NK-92 (cell line): ENCODE data around the gene OTULIN.

ENCODE experiments used
- DNase-seq: peaks from one replicate; lab custom pipeline; 2025; ENCODE audit not compliant: unreplicated experiment; lab: John Stamatoyannopoulos, UW

OTULIN gene

DNA sequence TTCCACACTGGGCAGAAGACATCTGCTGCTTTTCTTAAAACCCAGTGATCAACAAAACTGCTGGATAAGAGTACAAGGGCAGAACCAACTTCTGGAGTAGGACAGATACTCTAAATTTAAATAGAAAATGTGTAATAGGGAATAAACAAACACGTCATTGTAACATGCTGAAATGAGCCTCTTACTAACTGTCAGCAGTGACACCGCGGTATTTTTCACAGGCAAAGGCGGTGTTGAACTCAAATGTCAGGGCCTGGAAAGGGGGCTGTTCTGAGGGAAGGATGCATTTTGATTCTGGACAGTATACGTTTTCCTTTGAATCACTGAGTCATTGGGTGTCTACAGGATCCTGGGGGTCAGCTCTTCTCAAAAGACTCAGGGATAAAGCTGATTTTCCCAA, 73.5 kb downstream of the OTULIN start:
- DNase-seq = no peak

DNA sequence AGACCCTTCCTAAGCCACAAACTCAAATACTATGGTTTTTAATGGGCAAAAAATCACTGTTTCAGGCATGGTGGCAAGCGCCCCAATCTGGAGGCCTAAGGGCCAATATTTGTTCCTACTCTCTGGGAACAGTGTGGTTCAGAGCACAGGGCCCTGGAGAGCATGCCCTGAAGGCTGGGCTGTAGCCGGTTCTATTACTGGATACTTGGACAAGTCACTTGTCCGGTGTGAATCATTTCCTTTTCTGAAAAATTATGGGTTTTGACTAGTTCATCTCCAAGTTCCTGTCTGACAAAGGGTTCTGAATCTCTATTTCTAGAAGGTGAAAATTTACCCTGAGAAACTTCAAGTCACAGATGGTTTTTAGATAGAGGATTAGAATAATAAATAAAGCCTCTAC, 75.0 kb downstream of the OTULIN start:
- DNase-seq = no peak

DNA sequence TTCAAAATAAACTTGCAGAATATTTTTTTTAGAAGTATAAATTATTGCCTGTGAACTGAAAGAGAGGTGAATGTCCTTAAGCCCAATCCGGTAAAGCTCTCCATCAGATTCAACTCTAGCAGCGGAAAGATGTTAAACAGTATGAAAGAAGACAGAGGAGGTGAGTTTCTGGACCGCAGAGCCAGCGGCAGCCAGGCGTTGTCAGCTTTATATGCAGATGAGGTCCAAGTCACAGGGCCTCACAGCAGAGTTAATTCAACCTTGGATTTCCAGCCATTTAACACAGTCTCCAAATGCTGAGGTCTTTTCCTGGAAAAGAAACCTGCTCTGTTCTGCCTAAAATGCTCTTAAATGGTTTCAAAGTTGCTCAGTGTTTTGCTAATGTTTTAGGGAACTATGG, 75.5 kb downstream of the OTULIN start:
- DNase-seq = no peak

DNA sequence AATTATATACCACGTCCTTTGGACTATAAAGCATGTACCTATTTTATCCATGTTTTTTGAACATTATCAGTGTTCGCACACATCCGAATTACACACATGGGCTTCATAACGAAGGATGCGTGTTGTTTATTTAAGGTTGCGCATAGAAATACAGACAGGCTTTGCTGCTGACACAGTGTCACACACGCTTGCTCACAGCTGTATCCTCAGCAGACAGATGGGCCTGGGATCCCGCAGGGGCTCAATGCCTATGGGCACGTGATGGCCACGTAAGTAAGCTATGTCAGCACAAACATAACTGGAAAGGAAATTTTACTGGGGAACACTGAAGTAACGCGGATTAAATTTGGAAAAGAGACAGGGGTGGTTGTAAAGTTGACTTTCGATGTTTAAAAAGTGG, 76.6 kb downstream of the OTULIN start:
- DNase-seq = no peak

DNA sequence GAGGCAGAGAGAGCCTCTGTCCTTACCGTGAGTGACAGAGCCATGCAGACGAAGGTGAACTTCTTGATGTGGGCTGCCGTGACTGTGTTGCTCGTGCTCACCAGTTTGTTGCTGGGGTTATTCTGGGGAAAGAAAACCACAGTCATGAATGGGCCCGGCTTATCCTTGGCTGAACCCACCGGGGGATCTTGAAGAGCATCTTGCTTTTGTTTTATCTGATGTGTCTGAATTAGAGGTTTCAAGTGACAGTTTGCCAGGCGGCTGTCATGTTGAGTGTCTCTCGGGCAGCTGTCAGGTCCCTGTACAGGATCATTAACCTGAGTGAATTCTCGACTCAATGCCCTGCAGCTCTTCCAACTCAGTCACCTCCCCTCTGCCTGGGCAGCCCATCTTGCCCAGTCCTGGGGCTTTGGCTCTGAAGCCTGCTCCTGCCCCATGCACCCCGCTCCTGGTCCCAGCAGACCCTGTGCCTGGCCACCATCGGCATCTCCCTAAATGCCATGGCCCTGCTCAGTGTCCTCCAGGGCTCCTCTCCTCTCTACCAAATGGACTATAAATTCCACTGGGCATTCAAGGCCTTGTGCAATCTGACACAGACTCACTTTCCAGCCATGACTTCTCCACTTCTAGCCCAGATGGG, 77.4 kb downstream of the OTULIN start:
- no peak for DNase-seq

DNA sequence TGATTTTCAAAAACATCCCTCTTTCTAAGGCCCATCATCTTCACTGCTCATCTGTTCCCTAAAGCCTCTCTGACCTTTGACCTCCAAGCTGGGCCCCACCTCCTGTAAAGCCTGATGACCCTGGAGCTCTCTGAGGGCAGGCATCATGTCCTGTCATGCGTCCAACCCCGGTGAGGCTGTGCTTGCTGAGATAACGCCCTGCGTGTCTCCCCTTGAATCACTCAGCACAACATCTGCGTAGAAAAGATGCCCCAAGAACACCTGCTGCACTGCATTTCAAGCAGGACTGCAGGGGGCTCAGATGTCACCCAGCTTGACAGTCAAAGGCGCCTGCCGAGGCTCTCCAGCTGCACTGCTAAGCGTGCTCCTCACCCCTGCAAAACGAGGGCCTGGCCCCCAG, 78.0 kb downstream of the OTULIN start:
- DNase-seq = no peak

DNA sequence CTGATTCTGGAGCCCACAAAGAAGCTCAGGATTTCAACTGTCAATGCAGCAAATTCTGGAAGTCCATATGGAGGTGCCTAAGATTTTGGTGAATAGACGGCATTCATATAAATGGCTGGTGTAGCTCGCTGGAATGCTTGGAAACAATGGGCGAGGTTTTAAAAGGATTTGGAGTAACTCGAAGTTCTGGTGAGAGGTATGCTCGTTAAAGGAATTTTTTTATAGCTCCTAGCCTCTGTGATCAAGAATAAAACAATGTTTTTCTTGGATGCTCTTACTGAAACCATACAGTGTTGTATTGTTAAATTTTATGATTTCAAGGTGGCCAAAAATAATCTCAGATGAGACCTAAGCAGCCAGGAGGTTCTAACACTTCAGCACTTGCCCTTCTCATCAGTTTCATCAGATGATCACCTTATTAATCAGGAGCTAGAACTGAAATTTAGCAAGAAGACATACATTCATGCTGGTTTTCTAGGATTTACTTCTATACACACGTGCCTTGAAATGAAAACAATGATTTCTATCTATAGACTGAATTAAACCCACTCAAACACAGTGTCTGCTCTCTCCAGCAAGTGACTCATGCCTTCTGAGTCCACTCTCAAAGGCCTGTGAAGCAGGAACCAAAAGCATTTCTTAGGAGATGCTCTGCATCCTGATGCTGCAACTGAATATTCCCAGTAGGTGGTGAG, 79.2 kb downstream of the OTULIN start:
- no peak for DNase-seq

DNA sequence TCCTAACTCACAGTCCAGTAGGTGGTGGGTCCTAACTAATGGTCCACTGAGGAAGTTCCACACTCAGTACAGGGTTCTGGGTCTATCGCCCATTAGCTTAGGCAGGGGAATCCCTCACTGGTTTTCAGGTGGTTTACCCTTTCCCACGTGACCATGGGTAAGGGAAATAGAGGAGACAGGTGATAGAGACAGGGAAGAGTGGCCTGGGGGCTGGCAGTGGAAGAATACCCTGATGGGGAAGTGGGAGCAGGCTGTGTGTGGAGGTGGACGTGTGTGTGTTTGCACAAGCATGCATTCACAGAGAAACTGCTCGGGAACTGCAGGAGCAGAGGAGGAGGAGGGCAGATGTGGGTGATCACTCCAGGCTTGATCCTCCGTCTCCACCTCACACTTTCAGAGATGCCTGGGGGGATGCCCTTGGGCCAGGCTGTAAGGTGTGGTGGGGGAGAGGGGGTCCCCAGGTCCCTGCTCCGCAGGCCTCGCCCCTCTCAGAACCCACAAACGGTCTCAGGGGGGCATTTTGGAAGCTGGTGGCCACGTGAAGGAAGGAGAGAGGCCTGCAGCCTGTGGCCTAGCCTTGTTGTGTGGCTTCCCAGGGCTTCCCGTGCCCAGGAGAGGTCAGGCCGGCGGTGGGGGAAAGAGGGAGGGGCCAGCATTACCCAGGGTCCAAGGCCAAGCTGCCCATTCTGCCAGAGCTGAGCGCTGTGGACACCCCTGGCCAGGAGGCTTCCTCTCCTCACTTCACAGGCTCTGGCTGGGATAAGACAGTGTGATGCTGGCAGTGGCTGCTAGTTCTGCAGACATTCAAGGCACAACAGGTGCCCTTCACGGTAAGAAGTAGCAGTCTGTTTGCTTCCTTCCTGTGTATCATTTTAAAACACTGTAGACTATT, 80.0 kb downstream of the OTULIN start:
- no peak for DNase-seq

DNA sequence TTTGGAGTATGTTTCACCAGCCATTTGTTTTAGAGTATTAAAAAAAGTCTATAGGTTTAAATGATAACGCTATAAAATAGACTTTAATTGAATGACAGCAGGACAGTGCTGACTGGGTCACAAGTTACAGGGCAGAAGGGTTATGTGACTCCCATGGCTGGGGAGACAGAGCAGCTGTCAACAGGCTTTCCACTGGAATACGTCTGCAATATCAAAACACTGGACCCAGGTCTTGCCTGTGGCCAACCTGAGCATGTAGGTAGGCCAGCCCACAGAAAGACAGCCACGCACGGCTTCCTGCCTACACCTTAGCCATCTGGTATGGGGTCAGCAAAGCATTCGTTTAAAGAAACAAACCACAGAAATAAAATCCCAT, 80.7 kb downstream of the OTULIN start:
- DNase-seq = no peak

DNA sequence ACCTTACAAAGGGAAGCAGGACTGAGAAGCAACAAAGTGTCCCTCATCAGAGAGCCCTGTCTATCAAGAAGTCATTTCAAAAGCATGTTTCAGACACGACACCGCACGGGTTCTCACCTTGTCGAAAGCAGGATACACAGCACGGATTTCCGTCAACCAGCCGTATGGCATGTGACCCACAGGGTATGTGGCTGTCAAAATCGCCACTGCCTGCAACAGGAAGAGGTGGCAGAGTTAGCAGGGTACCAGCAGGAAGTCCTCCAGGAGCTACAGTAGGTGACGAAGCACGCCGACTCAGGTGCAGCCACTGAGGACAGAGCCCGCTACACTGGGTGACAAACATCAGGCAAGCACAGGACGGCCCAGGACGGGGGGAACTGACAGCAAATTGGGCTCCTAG, 81.2 kb downstream of the OTULIN start:
- no peak for DNase-seq

DNA sequence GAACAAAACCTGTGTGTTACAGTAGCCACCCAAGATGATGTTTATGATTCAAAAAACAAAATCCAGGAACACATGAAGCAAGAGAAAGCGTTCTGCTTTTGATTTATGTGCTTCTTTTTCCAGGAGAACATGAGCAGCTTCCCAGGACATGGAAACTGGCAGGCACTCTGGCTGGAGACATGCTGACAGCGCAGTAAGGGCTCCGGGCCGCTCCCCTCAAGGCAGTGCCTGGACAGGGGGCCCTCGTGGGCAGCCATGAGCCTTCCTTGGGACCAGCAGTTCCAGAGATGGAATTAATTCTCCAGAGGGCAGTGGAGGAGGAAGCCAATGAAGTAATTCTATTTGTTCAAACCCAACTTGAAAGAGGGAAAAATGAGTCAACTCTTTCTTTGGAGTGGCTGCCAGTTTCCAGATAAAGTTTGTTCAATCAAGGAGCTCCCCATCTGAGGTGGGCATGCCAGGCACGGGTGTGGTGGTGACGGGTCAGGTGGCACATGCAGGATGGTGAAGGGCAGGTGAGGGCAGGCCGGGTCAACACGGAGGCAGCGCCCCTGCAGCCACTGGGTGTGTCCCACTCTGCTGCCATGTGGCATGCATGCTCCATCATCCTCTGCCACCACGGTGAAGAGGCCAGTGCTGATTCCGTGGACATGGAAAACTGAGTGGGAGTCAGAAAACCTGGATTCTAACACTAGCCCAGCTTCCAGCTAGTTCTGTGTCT, 83.8 kb downstream of the OTULIN start:
- no peak for DNase-seq
